GM19328 (cell line): ENCODE measurements around the gene ATF1.
"Not testable (repeated sequence)": the region's sequence is repeated elsewhere in the genome, so short reads cannot be mapped to it uniquely, and the experiment has no call there.

Source experiments
- ATAC-seq: cut with Tn5 transposase; IDR thresholded peaks from one replicate; pipeline ENCODE4 v1.9.1; 2021; ENCODE audit warnings: mild to moderate bottlenecking, moderate library complexity; ENCODE audit not compliant: unreplicated experiment

ATF1 gene

DNA sequence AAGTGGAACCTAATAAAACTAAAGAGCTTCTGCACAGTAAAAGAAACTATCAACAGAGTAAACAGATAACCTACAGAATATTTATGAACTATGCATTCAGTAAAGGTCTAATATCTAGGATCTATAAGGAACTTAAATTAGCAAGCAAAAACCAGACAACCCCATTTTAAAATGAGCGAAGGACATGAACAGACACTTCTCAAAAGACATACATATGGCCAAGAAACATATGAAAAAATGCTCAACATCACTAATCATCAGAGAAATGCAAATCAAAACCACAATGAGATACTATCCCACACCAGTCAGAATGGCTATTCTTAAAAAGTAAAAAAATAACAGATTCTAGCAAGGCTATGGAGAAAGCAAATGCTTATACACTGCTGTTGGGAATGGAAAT is 91.3 kb downstream of the ATF1 start:
- not testable (repeated sequence) for ATAC-seq

- ATAC-seq, result not testable (repeated sequence)
These were observed 91.8 kb downstream of the ATF1 start for GRCh38 chr12:50855679-50856078.

DNA sequence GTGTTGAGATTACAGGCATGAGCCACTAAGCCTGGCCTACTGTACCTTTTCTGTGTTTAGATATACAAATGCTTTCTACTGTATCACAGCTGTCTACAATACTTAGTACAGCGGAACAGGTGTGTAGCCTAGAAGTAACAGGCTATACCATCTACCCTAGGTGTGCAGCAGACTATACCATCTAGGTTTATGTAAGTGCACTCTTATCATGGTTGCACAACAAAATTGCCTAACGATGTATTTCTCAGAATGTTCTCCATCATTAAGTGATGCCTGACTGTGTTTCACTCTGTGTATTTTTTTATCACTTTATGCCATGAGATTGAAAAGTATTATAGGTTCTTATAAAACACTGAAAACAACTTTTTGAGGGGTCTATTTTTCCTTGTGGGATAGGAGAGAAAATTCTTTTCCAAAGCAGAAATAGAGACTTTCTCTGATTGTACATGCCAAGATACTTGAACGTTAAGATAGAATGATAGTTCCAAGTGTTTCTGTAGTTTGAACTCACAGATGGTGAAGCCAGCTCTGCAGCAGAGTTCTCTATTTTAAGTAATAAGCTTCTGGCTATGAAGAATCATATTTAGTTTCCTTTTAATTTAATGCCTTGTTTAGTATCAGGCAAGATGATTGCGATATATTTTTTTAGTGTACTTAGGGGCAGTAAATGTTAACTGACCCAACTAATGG is 95.9 kb downstream of the ATF1 start:
- no peak for ATAC-seq

DNA sequence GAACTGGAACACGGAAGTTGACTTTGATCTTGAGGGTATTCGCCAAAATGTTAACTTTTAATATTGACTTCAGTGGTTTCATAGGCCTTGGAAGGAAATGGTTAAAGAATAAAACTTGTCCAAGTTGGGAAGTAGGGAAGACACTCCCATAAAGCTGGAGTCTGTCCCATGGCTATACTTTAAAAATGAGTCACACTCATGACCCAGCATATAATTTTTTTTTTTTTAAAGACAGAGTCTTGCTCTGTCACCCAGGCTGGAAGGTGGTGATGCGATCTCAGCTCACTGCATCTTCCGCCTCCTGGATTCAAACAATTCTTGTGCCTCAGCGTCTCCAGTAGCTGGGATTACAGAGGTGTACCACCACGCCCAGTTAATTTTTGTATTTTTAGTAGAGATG is 98.4 kb downstream of the ATF1 start:
- ATAC-seq, result no peak

DNA sequence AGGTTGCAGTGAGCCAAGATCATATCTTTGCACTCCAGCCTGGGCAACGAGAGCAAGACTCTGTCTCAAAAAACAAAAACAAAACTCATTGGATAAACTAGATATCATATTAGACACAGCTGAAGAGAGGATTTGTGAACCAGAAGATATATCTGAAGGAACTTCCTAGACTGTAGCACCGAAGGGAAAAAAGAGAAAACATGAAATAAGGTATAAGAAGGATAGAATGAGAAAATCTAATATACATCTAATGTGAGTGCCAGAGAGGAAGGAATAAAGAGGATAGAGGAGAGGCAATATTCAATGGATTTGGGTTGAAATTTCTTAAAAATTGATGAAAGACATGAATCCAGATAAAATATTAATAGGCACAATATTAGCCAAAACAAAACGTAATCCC is 101.4 kb downstream of the ATF1 start:
- ATAC-seq, result no peak

GRCh38 chr12:50868881-50869280 is 105.0 kb downstream of the ATF1 start:
- not testable (repeated sequence) for ATAC-seq
